NAMALWA (cell line): ENCODE measurements around the gene OBSL1.
A peak's percentile ranks its signal among the peaks of the same experiment; 100 is the strongest.

Source experiments
- DNase-seq: peaks from one replicate; pipeline ENCODE4 v3.0.0-alpha.2; 2015; ENCODE audit warnings: low spot score

OBSL1 gene

GRCh38 chr2:219565130-219566080 is 5.9 kb downstream of the OBSL1 start:
- DNase-seq, result no peak

- DNase-seq, result no peak
Observed at GRCh38 chr2:219563271-219563928, 7.9 kb downstream of the OBSL1 start.

- no peak for DNase-seq
Observed at GRCh38 chr2:219562049-219563020, 9.0 kb downstream of the OBSL1 start.

- DNase-seq, result no peak
Observed at GRCh38 chr2:219561179-219562048, 9.9 kb downstream of the OBSL1 start.

GRCh38 chr2:219560893-219561178 is 10.5 kb downstream of the OBSL1 start:
- DNase-seq, result no peak

GRCh38 chr2:219560037-219560892 is 11.1 kb downstream of the OBSL1 start:
- DNase-seq, result no peak

GRCh38 chr2:219559156-219559915 is 12.0 kb downstream of the OBSL1 start:
- DNase-seq, result no peak

- DNase-seq, result no peak
Observed at GRCh38 chr2:219557791-219558785, 13.3 kb downstream of the OBSL1 start.

- no peak for DNase-seq
Observed at GRCh38 chr2:219557320-219557719, 14.0 kb downstream of the OBSL1 start.

GRCh38 chr2:219556413-219556812 is 14.9 kb downstream of the OBSL1 start:
- DNase-seq, result no peak

GRCh38 chr2:219555956-219556355 is 15.4 kb downstream of the OBSL1 start:
- DNase-seq, result no peak

GRCh38 chr2:219554350-219554749 is 17.0 kb downstream of the OBSL1 start:
- no peak for DNase-seq

- DNase-seq, result no peak
Observed at GRCh38 chr2:219553463-219553963, 17.8 kb downstream of the OBSL1 start.

GRCh38 chr2:219553168-219553417 is 18.2 kb downstream of the OBSL1 start:
- no peak for DNase-seq

GRCh38 chr2:219552382-219553167 is 18.8 kb downstream of the OBSL1 start:
- DNase-seq, result peak; percentile 33

GRCh38 chr2:219551441-219552381 is 19.6 kb downstream of the OBSL1 start:
- DNase-seq, result no peak
